B cell (primary cell): ENCODE measurements around the gene LAMA3. TPM values are rescaled to one million over a fixed set of nuclear protein-coding genes. Genes with fewer than 3 reads are reported as not detected.

Source experiments
- ATAC-seq: fragments of 200-7000 bp; cut with Tn5 transposase; one replicate; pipeline ENCODE4 v1.10.0; 2021; ENCODE audit warnings: low read depth, mild to moderate bottlenecking, moderate number of reproducible peaks, moderate library complexity
- CTCF ChIA-PET: fragments of 350-600 bp; sonication (Branson Sonifier 250); formaldehyde crosslinking; loops from one replicate; lab custom pipeline; 2021; ENCODE audit warnings: antibody characterized with exemption, inconsistent platforms; lab: Charles Lee
- POLR2A ChIA-PET: fragments of 350-600 bp; sonication (Branson Sonifier 250); formaldehyde crosslinking; loops from one replicate; lab custom pipeline; 2021; ENCODE audit warnings: antibody characterized with exemption; lab: Charles Lee
- DNase-seq: peaks from one replicate; pipeline ENCODE4 v3.0.0; 2013
- H2AFZ ChIP-seq: 2 replicates; pipeline ENCODE4 v1.6.1; 2012; ENCODE audit warnings: mild to moderate bottlenecking, low read depth, low read length; ENCODE audit not compliant: insufficient read depth, poor library complexity, severe bottlenecking
- H3K27ac ChIP-seq, 2 donors: 1 replicate in 1 of 2; 2 replicates in 1 of 2; pipeline ENCODE4 v1.5.1; 2012 to 2013; ENCODE audit warnings: low read length in 2 of 2, mild to moderate bottlenecking in 2 of 2, moderate library complexity in 1 of 2
- H3K27me3 ChIP-seq, 4 experiments: fragments of 200-600 bp in 1 of 4; sonication (generic) in 1 of 4; replicated peaks in 1 of 4; 1 replicate in 2 of 4; 2 replicates in 2 of 4; pipeline versions ENCODE4 v1.6.1 to v1.7.0; 2013 to 2016; ENCODE audit warnings: low read length in 3 of 4, mild to moderate bottlenecking in 2 of 4, mixed read lengths in 1 of 4, moderate library complexity in 1 of 4; ENCODE audit not compliant: insufficient read depth in 4 of 4, control insufficient read depth in 3 of 4; ENCODE audit errors: control extremely low read depth in 1 of 4
- H3K36me3 ChIP-seq, 2 experiments: replicated peaks in 1 of 2; 1 replicate in 1 of 2; 2 replicates in 1 of 2; pipeline versions ENCODE4 v1.6.1 to v1.7.1; 2013; ENCODE audit warnings: low read length in 1 of 2; ENCODE audit not compliant: insufficient read depth in 2 of 2, control insufficient read depth in 1 of 2; ENCODE audit errors: control extremely low read depth in 1 of 2, extremely low read depth in 1 of 2
- H3K4me1 ChIP-seq, 2 donors: fragments of 200-600 bp in 1 of 2; sonication (generic) in 1 of 2; 1 replicate in 1 of 2; 2 replicates in 1 of 2; pipeline versions ENCODE4 v1.5.1 to v1.6.1; 2013 to 2017; ENCODE audit warnings: low read length in 2 of 2; ENCODE audit not compliant: control insufficient read depth in 2 of 2, insufficient read depth in 2 of 2
- H3K4me2 ChIP-seq: replicated peaks from 2 replicates; pipeline ENCODE3; 2012; ENCODE audit warnings: mild to moderate bottlenecking, low read depth, low read length; ENCODE audit not compliant: poor library complexity, severe bottlenecking
- H3K4me3 ChIP-seq, 5 experiments: fragments of 200-600 bp in 1 of 5; sonication (generic) in 1 of 5; 1 replicate in 3 of 5; 2 replicates in 2 of 5; pipeline versions ENCODE4 v1.5.1 to v1.7.0; 2011 to 2016; ENCODE audit warnings: low read length in 4 of 5, mild to moderate bottlenecking in 4 of 5, low read depth in 2 of 5, control low read depth in 1 of 5, moderate library complexity in 1 of 5; ENCODE audit not compliant: insufficient read depth in 1 of 5; ENCODE audit errors: control extremely low read depth in 1 of 5, extremely low read depth in 1 of 5
- H3K79me2 ChIP-seq: fragments of 200-600 bp; sonication (generic); one replicate; pipeline ENCODE4 v1.6.0; 2016; ENCODE audit warnings: low read length; ENCODE audit not compliant: control insufficient read depth, insufficient read depth
- H3K9ac ChIP-seq: fragments of 200-600 bp; sonication (generic); 2 replicates; pipeline ENCODE4 v1.6.1; 2017; ENCODE audit warnings: mild to moderate bottlenecking, low read length, moderate library complexity
- H3K9me3 ChIP-seq, 3 donors: one replicate each; pipeline versions ENCODE4 v1.6.1 to v1.7.1; 2013; ENCODE audit warnings: low read length in 2 of 3; ENCODE audit not compliant: control insufficient read depth in 2 of 3, insufficient read depth in 1 of 3; ENCODE audit errors: control extremely low read depth in 1 of 3
- H4K20me1 ChIP-seq: 2 replicates; pipeline ENCODE4 v1.6.0; 2012; ENCODE audit warnings: mild to moderate bottlenecking, low read length; ENCODE audit not compliant: insufficient read depth, control insufficient read depth, poor library complexity, severe bottlenecking
- H3K27ac Mint-ChIP-seq: one replicate; pipeline ENCODE4 v1.8.0; 2021; ENCODE audit warnings: mixed read lengths
- H3K27me3 Mint-ChIP-seq: one replicate; pipeline ENCODE4 v1.8.0; 2021; ENCODE audit warnings: mixed read lengths
- H3K4me1 Mint-ChIP-seq: one replicate; pipeline ENCODE4 v1.8.0; 2021; ENCODE audit warnings: mixed read lengths
- H3K4me3 Mint-ChIP-seq: one replicate; pipeline ENCODE4 v1.8.0; 2021; ENCODE audit warnings: mixed read lengths
- H3K9me3 Mint-ChIP-seq: one replicate; pipeline ENCODE4 v1.8.0; 2022; ENCODE audit warnings: mixed read lengths; ENCODE audit not compliant: insufficient read depth
- CTCF ChIP-seq: fragments of 200-600 bp; IDR thresholded peaks from one replicate; pipeline ENCODE4 v1.8.0; 2022; ENCODE audit warnings: antibody characterized with exemption, mild to moderate bottlenecking
- EZH2 ChIP-seq: IDR thresholded peaks from 2 replicates; pipeline ENCODE4 v1.6.1; 2012; ENCODE audit warnings: borderline replicate concordance, low read depth, mild to moderate bottlenecking, moderate library complexity, low read length; ENCODE audit not compliant: insufficient read depth, poor library complexity, severe bottlenecking
- WGBS: methylation state at CpG from one replicate; pipeline ENCODE4 v1.1.5; 2013; ENCODE audit warnings: missing lambda C conversion rate; ENCODE audit not compliant: insufficient coverage; 5-methylcytosine and 5-hydroxymethylcytosine counted together
- intact Hi-C: fragments of 100-400 bp; cut with micrococcal nuclease; formaldehyde crosslinking; loops from one replicate; pipeline ENCODE4 v1.10.0; 2022
- polyA plus RNA-seq: library from polyadenylated mRNA; depleted of rRNA; stranded (reverse); fragments of >200 nt; gene quantifications from 2 replicates; pipeline ENCODE4 v1.2.3, GENCODE V29; 2012
- total RNA-seq, 2 donors: library from RNA; stranded (reverse); fragments of 120-200 nt in 1 of 2; gene quantifications; 1 replicate in 1 of 2; 2 replicates in 1 of 2; pipeline versions ENCODE4 v1.2.3 to v1.2.4, GENCODE V29; 2013 to 2022

LAMA3 gene
- total and polyA plus RNA-seq, 2 donors (not counting 1 experiment from before 2014, with no cell fraction given), result 0.03 to 0.32 TPM

DNA sequence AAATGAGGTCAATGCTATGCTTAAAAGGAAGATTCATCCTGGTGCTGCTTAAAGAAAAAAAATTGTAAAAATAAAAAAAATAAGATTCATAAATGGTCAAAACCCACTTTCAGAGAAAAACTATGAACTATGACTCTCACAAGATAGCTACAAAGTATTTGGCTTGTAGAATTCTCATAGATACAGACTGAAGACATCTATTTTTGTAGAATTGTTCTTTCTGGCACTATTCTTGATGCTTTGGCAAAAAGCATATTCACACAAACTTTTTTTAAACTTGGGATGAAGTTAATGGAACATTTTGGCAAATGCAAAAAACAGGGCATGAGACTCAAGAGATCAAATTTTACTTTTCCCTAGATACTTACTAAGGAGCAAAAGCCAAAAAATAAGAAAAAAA, 14.0 kb upstream of the LAMA3 start:
- H3K4me3 ChIP-seq, result no peak overlapping the region
- no peak overlapping the region for H3K27ac Mint-ChIP-seq
- H4K20me1 ChIP-seq, result no peaks in the 10 kb centered on the region
- peaks cover 32% of the 10 kb centered on the region for H3K27me3 Mint-ChIP-seq
- no peaks in the 10 kb centered on the region for H3K4me1 Mint-ChIP-seq
- no peak overlapping the region for H2AFZ ChIP-seq
- TF ChIP-seq EZH2 (no peak), CTCF (no peak)
- POLR2A ChIA-PET, result no interaction called here
- H3K27ac ChIP-seq, result no peak overlapping the region
- H3K9me3 Mint-ChIP-seq, result no peaks in the 10 kb centered on the region
- intact Hi-C loops, result no loop called here
- ATAC-seq (no peak), DNase-seq (no peak)
- CTCF ChIA-PET, result no interaction called here
- no peak overlapping the region for H3K9ac ChIP-seq
- H3K79me2 ChIP-seq, result no peaks in the 10 kb centered on the region
- no peaks in the 10 kb centered on the region for H3K9me3 ChIP-seq
- no peaks in the 10 kb centered on the region for H3K4me1 ChIP-seq
- H3K27me3 ChIP-seq, result peaks cover 0 to 15% (median 3%) of the 10 kb centered on the region in 4 experiments
- no peak overlapping the region for H3K4me2 ChIP-seq
- no peaks in the 10 kb centered on the region for H3K36me3 ChIP-seq
- H3K4me3 Mint-ChIP-seq, result no peak overlapping the region

- DNase-seq, result no peak
- 100% methylated on average over 1 of the region's 3 CpGs for whole genome bisulfite sequencing
- Histone ChIP-seq H3K27me3 (peaks cover 0 to 15% (median 3%) of the 10 kb centered on the region in 4 experiments), H3K27ac (no peak overlapping the region), H3K36me3 (no peaks in the 10 kb centered on the region), H3K4me2 (no peak overlapping the region), H2AFZ (no peak overlapping the region), H3K4me3 (no peak overlapping the region), H3K9ac (no peak overlapping the region), H3K4me1 (no peaks in the 10 kb centered on the region), H4K20me1 (no peaks in the 10 kb centered on the region), H3K79me2 (no peaks in the 10 kb centered on the region), H3K9me3 (no peaks in the 10 kb centered on the region)
- H3K4me1 Mint-ChIP-seq, result no peaks in the 10 kb centered on the region
- H3K27ac Mint-ChIP-seq, result no peak overlapping the region
- H3K4me3 Mint-ChIP-seq, result no peak overlapping the region
- ChIA-PET CTCF (no interaction called here), POLR2A (no interaction called here)
- intact Hi-C loops, result no loop called here
- TF ChIP-seq EZH2 (no peak), CTCF (no peak)
- H3K9me3 Mint-ChIP-seq, result no peaks in the 10 kb centered on the region
- no peak for ATAC-seq
- H3K27me3 Mint-ChIP-seq, result peaks cover 37% of the 10 kb centered on the region
Observed at GRCh38 chr18:23675896-23676295, 13.4 kb upstream of the LAMA3 start.
